KOPT-K1 (cell line): ENCODE results near the gene DISC1.

Experiments
- H3K27ac ChIP-seq: fragments of 200-600 bp; sonication (generic); 2 replicates; pipeline ENCODE4 v1.5.1; 2016; ENCODE audit warnings: antibody characterized with exemption, mild to moderate bottlenecking, low read depth, low read length; ENCODE audit not compliant: poor library complexity, severe bottlenecking
- H3K36me3 ChIP-seq: fragments of 200-600 bp; sonication (generic); 2 replicates; pipeline ENCODE4 v1.5.1; 2017; ENCODE audit warnings: antibody characterized with exemption, mild to moderate bottlenecking, low read length, moderate library complexity; ENCODE audit not compliant: insufficient read depth
- H3K9me3 ChIP-seq: fragments of 200-600 bp; sonication (generic); 2 replicates; pipeline ENCODE4 v1.5.1; 2017; ENCODE audit warnings: antibody characterized with exemption, low read length, mild to moderate bottlenecking; ENCODE audit not compliant: insufficient read depth, poor library complexity, severe bottlenecking

Gene DISC1

DNA sequence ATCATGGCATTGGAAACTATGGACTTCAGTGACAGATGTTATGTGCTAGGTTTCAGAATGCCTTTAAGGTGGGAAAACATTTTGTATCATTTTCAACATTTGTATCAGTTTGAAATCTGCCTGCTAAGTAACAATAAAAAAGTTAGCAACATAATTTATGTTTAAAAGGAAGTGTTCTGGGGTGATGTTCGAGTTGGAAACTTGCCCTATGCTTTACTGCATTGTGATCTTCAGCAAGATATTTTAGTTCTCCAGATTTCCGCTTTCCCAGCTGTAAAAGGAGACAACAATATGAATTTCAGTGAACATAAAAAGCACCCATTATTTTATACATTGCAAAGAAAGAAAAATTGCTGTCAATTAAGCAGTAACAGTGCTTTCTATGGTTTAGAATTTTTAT lies 187.4 kb downstream of the DISC1 start:
- Histone ChIP-seq H3K36me3 (no peaks in the 10 kb centered on the region), H3K27ac (no peak overlapping the region), H3K9me3 (no peaks in the 10 kb centered on the region)

GRCh38 chr1:231814521-231814920 lies 187.9 kb downstream of the DISC1 start:
- no peaks in the 10 kb centered on the region for H3K9me3 ChIP-seq
- no peak overlapping the region for H3K27ac ChIP-seq
- no peaks in the 10 kb centered on the region for H3K36me3 ChIP-seq

DNA sequence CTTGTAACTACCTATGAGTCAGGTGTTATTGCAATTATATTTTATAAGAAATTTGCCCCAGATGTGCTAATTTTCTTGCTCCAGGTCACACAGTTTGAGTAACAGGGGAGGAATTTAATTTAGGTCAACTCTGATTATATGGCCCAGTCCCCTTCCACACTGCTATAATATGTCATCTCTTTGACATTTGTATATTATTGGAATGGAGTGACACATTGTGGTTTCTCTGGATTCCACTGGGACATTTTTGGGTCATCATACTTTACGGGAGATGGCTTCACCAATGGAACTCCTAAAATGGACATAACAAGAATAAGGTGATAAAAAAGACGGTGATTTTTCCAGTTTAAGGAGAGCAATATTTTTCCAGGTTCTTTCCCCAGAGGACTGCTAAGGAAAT lies 191.2 kb downstream of the DISC1 start:
- Histone ChIP-seq H3K27ac (no peak overlapping the region), H3K36me3 (no peaks in the 10 kb centered on the region), H3K9me3 (no peaks in the 10 kb centered on the region)

DNA sequence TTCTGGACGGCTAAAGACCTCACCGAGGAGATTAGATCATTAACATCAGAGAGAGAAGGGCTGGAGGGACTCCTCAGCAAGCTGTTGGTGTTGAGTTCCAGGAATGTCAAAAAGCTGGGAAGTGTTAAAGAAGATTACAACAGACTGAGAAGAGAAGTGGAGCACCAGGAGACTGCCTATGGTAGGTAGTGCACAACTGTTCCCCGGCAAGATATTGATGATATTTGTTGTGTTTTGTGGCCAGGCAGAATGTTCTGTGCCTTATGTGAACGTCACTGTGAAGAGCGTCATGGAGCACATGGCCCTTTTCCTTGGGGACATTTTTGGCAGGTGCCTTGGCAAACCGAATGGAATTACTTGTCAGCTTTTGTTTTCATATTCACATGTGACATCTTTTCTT lies 191.7 kb downstream of the DISC1 start:
- no peaks in the 10 kb centered on the region for H3K36me3 ChIP-seq
- H3K27ac ChIP-seq = no peak overlapping the region
- no peaks in the 10 kb centered on the region for H3K9me3 ChIP-seq

- H3K36me3 ChIP-seq = no peaks in the 10 kb centered on the region
- H3K27ac ChIP-seq = no peak overlapping the region
- no peaks in the 10 kb centered on the region for H3K9me3 ChIP-seq
These were observed 194.7 kb downstream of the DISC1 start for GRCh38 chr1:231821281-231821680.

DNA sequence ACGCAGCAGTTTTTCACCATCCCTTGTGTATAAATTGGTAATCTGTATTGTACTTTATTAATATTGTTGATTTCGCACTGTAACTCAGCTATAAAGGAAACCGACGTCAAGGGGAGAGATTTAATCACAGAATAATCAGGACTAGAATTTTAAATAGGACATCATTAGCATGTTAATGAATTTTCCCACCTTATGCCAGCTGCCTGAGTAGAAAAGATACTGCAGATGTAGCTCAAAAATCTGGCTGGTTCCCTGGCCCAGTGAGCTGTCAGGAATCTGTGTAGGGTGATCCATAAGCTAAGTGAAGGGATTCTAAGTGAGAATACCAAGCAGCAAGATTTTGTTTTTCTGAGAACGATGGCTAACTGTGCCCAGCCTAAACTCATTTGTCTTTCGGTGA lies 195.5 kb downstream of the DISC1 start:
- no peak overlapping the region for H3K27ac ChIP-seq
- H3K36me3 ChIP-seq = no peaks in the 10 kb centered on the region
- no peaks in the 10 kb centered on the region for H3K9me3 ChIP-seq

DNA sequence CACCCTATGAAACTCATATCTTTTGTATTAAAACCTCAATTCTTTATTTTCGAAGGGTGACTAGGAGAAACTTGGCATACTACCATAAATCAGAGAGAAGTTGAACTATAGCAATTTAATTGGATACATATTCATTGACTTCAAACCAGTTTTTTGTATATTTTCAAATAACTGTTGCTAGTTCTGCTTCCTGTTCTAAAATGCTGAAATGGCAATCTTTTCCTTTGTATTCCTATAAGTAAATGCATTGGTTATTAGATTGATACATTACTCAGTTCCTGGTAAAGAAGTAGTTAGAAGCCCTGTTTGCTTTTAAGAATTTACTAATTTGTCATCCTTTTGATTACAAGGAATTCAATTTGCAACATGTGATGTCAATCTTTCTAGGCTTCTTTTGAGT lies 200.0 kb downstream of the DISC1 start:
- Histone ChIP-seq H3K36me3 (no peaks in the 10 kb centered on the region), H3K27ac (no peak overlapping the region), H3K9me3 (no peaks in the 10 kb centered on the region)

GRCh38 chr1:231827337-231828105 lies 200.9 kb downstream of the DISC1 start:
- no peak overlapping the region for H3K27ac ChIP-seq
- no peaks in the 10 kb centered on the region for H3K36me3 ChIP-seq
- H3K9me3 ChIP-seq = no peaks in the 10 kb centered on the region

DNA sequence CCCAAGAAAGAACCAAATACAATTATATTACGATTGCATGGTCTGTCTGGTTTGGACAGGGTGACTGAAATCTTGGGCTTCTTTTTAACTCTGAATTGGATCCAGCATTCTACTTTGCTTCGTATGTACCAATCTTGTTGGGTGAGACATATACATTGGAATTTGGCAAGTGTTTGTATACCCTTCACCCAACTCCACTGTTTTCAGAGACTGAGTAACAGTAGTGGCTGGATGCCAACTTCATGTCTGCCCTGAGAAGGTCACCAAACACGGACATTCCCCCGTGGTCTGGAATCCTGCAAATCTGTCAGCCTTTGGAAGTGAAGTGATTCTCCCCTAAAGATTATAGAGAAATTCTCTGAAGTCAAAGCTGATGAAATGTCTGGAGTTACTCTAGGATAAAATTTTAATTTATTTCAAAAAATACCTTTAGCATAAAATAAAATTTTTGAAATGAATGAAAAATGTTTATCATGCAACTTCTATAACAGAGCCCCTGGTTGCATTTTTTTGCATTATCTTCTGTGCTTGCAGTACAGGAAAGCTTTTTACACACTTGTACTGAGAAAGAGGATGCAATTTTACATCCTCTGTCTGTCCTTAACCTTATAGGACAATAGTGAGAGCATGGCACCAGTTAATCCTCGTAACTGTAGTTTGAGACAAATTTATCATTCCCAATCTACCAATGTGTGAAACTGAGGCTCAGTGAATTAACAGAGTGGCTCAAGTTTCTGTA lies 201.8 kb downstream of the DISC1 start:
- H3K9me3 ChIP-seq = no peaks in the 10 kb centered on the region
- H3K36me3 ChIP-seq = no peaks in the 10 kb centered on the region
- H3K27ac ChIP-seq = no peak overlapping the region

GRCh38 chr1:231829332-231829731 lies 202.7 kb downstream of the DISC1 start:
- H3K27ac ChIP-seq = no peak overlapping the region
- H3K36me3 ChIP-seq = no peaks in the 10 kb centered on the region
- no peaks in the 10 kb centered on the region for H3K9me3 ChIP-seq

DNA sequence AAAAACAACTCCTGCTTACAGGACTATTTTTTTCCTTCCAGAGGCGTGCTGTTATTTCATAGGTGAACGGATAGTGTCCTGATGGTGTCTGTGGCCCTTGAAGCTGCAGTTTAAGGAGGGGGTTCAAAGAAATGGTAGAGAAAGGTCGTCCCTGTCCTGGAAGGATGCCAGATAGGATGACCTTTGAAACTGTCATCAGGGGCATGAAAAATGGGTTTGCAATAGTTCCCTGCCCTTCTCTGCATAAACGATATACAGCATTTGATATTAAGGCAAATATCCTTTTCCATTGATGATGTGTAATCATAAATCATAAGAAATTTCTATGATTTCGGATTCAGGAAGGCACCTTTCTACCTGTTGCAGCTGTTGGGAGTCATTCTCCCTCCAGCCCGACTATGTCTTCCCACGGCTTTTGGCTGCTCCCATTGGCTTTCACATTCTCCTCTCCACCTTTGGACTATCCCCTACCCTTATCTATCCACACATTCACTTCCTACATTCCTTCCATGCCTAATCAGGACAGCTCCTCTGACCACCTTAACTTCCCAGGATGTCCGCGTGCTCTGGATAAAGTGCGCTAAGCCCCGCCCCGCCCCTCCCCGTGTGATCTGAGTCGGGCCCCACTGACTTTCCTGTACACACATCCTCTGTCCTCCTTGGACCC lies 209.8 kb downstream of the DISC1 start:
- no peak overlapping the region for H3K27ac ChIP-seq
- H3K9me3 ChIP-seq = no peaks in the 10 kb centered on the region
- no peaks in the 10 kb centered on the region for H3K36me3 ChIP-seq

- Histone ChIP-seq H3K27ac (no peak overlapping the region), H3K36me3 (no peaks in the 10 kb centered on the region), H3K9me3 (no peaks in the 10 kb centered on the region)
These were observed 211.9 kb downstream of the DISC1 start for GRCh38 chr1:231838521-231838920.

- H3K27ac ChIP-seq = no peak overlapping the region
- H3K9me3 ChIP-seq = no peaks in the 10 kb centered on the region
- no peaks in the 10 kb centered on the region for H3K36me3 ChIP-seq
These were observed 213.4 kb downstream of the DISC1 start for GRCh38 chr1:231839999-231840398.

GRCh38 chr1:231841616-231842344 lies 215.2 kb downstream of the DISC1 start:
- H3K9me3 ChIP-seq = no peaks in the 10 kb centered on the region
- no peak overlapping the region for H3K27ac ChIP-seq

DNA sequence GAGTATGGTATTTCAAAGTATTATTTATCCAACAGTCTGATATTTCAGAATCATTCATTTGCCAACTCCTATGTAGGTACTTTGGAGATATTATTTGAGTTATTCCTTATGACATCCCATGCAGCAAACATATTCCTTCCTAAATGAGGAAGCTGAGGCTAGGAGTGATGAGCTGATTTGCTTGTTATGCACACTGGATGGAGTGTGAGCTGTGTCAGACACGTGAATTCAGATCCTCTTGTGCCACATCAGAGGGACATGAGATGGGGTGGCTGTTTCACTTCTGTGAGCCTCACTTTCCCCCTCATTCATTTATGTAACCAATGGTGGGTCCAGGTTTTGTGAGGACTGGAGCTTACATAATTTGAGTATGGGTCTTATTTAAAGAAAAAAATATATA lies 215.9 kb downstream of the DISC1 start:
- Histone ChIP-seq H3K9me3 (no peaks in the 10 kb centered on the region), H3K27ac (no peak overlapping the region), H3K36me3 (no peaks in the 10 kb centered on the region)

More at GRCh38 chr1:231841616-231842344, 215.2 kb downstream of the DISC1 start:
- H3K36me3 ChIP-seq = no peaks in the 10 kb centered on the region
